ENCODE data around the gene CBY3. TPM values are rescaled to one million over a fixed set of nuclear protein-coding genes. Genes with fewer than 3 reads are reported as not detected.

CBY3 gene
- total and polyA plus RNA-seq, 2 of the 4 experiments (the other 2 are of a cell fraction): 0.18 TPM; not detected in 1

GRCh38 chr5:179678223-179679013 is 2.4 kb downstream of the CBY3 start:
- Histone ChIP-seq H3K4me1 (ENCODE audit: control insufficient read depth, insufficient read depth, low read length) (peaks cover 4% of the 10 kb centered on the region), H3K23ac (ENCODE audit: low read depth, low read length) (peak overlapping the region; percentile 96), H4K5ac (ENCODE audit: low read depth, low read length) (peak overlapping the region; percentile 89), H2AK9ac (replicated peaks; ENCODE audit: low read depth, low read length, poor library complexity) (peak overlapping the region; percentile 99), H3K18ac (ENCODE audit: low read depth, low read length) (peak overlapping the region; percentile 27), H3K14ac (replicated peaks; ENCODE audit: low read depth, low read length) (peak overlapping the region; percentile 98), H3K4me3 (ENCODE audit: insufficient read depth, low read depth, low read length) (peak overlapping the region; percentile 69), H4K20me1 (ENCODE audit: insufficient read depth, low read length) (no peaks in the 10 kb centered on the region), H2BK120ac (ENCODE audit: low read depth, low read length) (peak overlapping the region; percentile 55), H3K9me3 (ENCODE audit: control insufficient read depth, insufficient read depth, low read length) (no peaks in the 10 kb centered on the region), H3K4me2 (ENCODE audit: low read depth, low read length) (peak overlapping the region; percentile 91), H2BK15ac (ENCODE audit: low read depth, low read length) (no peak overlapping the region), H2BK20ac (ENCODE audit: low read depth, low read length) (no peak overlapping the region), H2BK5ac (ENCODE audit: low read depth, low read length, poor library complexity, severe bottlenecking) (peak overlapping the region; percentile 86), H4K91ac (ENCODE audit: insufficient read depth, low read depth, low read length) (peak overlapping the region; percentile 97), H3K9me1 (ENCODE audit: insufficient read depth, low read length) (0 out of 2 replicates have a peak, but pooled peaks cover 5% of the 10 kb centered on the region), H4K8ac (ENCODE audit: low read depth in 2 of 2, low read length in 2 of 2) (peak overlapping the region; percentile 97 to 98), H2AK5ac (ENCODE audit: low read depth, low read length) (peak overlapping the region; percentile 93), H3K27me3 (ENCODE audit: control insufficient read depth, insufficient read depth, low read length) (no peaks in the 10 kb centered on the region), H2AFZ (replicated peaks; ENCODE audit: low read length, poor library complexity) (peak overlapping the region; percentile 100), H3K79me1 (ENCODE audit: low read depth in 1 of 2, low read length in 2 of 2) (peaks cover 8 to 31% of the 10 kb centered on the region in 2 experiments), H3K56ac (ENCODE audit: extremely low read depth, insufficient read depth, low read length) (peak overlapping the region; percentile 90), H3K4ac (ENCODE audit: low read depth, low read length) (peak overlapping the region; percentile 97), H3K36me3 (ENCODE audit: control insufficient read depth, insufficient read depth, low read length) (no peaks in the 10 kb centered on the region), H3K27ac (ENCODE audit: insufficient read depth, low read length) (peak overlapping the region; percentile 94), H3K9ac (ENCODE audit: low read depth, low read length) (peak overlapping the region; percentile 92)
- in situ Hi-C loops (cut with MboI; ENCODE audit: low sequenced_read_pairs): no loop called here
- DNase-seq (peak; percentile 93), ATAC-seq (ENCODE audit: low read depth) (peak; percentile 97)
- ChIA-PET POLR2A (ENCODE audit: unreplicated experiment) (no interaction called here), CTCF (interaction anchor here (0.6 to 1.0 kb wide), 3 partner anchors 10 to 429 kb away, joined by 3 to 5 read pairs (median 4); no protein-coding TSS in a partner anchor)
- BruUV-seq (replicated peaks): no TSS peak
- TF ChIP-seq RAD21 (IDR thresholded peaks at IDR 0.05; ENCODE audit: low read length) (peak; percentile 12; the same call in 1 of the 2 replicates), CEBPB (IDR thresholded peaks at IDR 0.05; ENCODE audit: low read depth, low read length) (peak; percentile 100), BHLHE40 (IDR thresholded peaks at IDR 0.05; ENCODE audit: low read depth, low read length) (peak; percentile 40; the same call in 1 of the 2 replicates), MXI1 (IDR thresholded peaks at IDR 0.05; ENCODE audit: borderline replicate concordance, low read depth, low read length) (peak; percentile 69; the same call in 1 of the 2 replicates), USF2 (IDR thresholded peaks at IDR 0.05; ENCODE audit: low read depth, low read length) (peak; percentile 14; the same call in 1 of the 2 replicates), MAZ (IDR thresholded peaks at IDR 0.05; ENCODE audit: borderline replicate concordance, low read depth, low read length) (no peak; the same call in 1 of the 2 replicates), MAFK (IDR thresholded peaks at IDR 0.05; ENCODE audit: low read depth, low read length) (no peak), ELK1 (IDR thresholded peaks at IDR 0.05; ENCODE audit: borderline replicate concordance, low read depth, low read length) (no peak), POLR2A (IDR thresholded peaks at IDR 0.05; ENCODE audit: low read depth, low read length) (peak; percentile 67; the same call in 1 of the 2 replicates), NFE2L2 (IDR thresholded peaks at IDR 0.05; ENCODE audit: low read depth, low read length) (no peak)
- intact Hi-C loops (cut with micrococcal nuclease): no loop called here
- dilution Hi-C loops (cut with HindIII; ENCODE audit: low sequenced_read_pairs, unreplicated experiment): no loop called here
- WGBS, 2 experiments (ENCODE audit: extremely low coverage in 2 of 2, insufficient read length in 1 of 2): 4% methylated on average over 64 of the region's 78 CpGs; no CpG with 5 or more reads in 1 of the 2 experiments
